Subcutaneous adipose tissue (tissue), 4 donors: ENCODE data around the gene TRAFD1. TPM values are rescaled to one million over a fixed set of nuclear protein-coding genes. Genes with fewer than 3 reads are reported as not detected.

Experiments
- total RNA-seq, 4 donors: library from RNA; depleted of rRNA; stranded (reverse); fragments of >200 nt; gene quantifications; one replicate each; pipeline ENCODE4 v1.1.0, GENCODE V29; 2016
- TF ChIP-seq, protein P1 (sequence below): fragments of 450-650 bp; IDR thresholded peaks from one replicate; pipeline ENCODE4 v1.5.1; 2016; ENCODE audit warnings: low read depth, mild to moderate bottlenecking, control low read depth, antibody characterized with exemption, moderate library complexity

TRAFD1 gene
- total RNA-seq, 4 donors from 2014 or later = 16.8 to 40.6 (median 27.3) TPM

DNA sequence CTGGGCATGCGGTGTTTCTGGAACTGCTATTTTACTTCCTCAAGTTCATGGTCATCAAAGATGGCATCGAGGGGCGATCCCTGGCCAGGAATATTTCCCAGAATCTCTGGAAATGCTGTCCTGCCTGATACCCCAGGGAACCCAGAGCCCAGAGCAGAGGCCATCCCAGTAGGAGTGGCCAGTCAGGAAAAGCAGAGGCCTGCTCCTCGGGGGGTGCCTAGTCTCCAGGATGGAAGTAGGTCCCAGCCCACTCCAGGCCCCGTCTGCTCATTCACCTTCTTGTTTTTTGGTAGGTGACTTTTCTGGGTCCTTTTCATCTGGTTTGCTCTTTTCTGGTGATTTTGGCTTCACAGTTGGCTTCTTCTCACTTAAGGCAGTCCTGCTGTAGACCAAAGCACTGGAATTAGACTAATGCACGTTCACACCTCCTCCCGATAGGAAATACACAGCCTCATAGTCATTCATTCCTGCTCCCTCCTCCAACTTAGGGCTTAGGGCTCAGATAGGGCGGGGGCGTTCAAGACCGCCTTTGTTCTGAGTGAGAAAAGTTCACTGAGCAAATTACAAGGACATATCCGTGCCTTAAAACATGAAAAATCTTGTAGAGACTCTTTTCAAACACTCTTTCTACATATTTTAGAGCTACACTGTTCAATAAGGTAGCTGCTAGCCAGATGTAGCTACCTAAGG lies 51.1 kb downstream of the TRAFD1 start:
- TF ChIP-seq, protein P1, sequence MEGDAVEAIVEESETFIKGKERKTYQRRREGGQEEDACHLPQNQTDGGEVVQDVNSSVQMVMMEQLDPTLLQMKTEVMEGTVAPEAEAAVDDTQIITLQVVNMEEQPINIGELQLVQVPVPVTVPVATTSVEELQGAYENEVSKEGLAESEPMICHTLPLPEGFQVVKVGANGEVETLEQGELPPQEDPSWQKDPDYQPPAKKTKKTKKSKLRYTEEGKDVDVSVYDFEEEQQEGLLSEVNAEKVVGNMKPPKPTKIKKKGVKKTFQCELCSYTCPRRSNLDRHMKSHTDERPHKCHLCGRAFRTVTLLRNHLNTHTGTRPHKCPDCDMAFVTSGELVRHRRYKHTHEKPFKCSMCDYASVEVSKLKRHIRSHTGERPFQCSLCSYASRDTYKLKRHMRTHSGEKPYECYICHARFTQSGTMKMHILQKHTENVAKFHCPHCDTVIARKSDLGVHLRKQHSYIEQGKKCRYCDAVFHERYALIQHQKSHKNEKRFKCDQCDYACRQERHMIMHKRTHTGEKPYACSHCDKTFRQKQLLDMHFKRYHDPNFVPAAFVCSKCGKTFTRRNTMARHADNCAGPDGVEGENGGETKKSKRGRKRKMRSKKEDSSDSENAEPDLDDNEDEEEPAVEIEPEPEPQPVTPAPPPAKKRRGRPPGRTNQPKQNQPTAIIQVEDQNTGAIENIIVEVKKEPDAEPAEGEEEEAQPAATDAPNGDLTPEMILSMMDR = no peak

GRCh38 chr12:112178796-112179195 lies 53.4 kb downstream of the TRAFD1 start:
- TF ChIP-seq, protein P1 = no peak

GRCh38 chr12:112179341-112179740 lies 54.0 kb downstream of the TRAFD1 start:
- TF ChIP-seq, protein P1 = no peak

GRCh38 chr12:112179916-112180315 lies 54.6 kb downstream of the TRAFD1 start:
- TF ChIP-seq, protein P1 = no peak

- TF ChIP-seq, protein P1 = no peak
Measured at GRCh38 chr12:112180422-112180821, 55.1 kb downstream of the TRAFD1 start.

- TF ChIP-seq, protein P1 = no peak
Measured at GRCh38 chr12:112182499-112182898, 57.1 kb downstream of the TRAFD1 start.

DNA sequence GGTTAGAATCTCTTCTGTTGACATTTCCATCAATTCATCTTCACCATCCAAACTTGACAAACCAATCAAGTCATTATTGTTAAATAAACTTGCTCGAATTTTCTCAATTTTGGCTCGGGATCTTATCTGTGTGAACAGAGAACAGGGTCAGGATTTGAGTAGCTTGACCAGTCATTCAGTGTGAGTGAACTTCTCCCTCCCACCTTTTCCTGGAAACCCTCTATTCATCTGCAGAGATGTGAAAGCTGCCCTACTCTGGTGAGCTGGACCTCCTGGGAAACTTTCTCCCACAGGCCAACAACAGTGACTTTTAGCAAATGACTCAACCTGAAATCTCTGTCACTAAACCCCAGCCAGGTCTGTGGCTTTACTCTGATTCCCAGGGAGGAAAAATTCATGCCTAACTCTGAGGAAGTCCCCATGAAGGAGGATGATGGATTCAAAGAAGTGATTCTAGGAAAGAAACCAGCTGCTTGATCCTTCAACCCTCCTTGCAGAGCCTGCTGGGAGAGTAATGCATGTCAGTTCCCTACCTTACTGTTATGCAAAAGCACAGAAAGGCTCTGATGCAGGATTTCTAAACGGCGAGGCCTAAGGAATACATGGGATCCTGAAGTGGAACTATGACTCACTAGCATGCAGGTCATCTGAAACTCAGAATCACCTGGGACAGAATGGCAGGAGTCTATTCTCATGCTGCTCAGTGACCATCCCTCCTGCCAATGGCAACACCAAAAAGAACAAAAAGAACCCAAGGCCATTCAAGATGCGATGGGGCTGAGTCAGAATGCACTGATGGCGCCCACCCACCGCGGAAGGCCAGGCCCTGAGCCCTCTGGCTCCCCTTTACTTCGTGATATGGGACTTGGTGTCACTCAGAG lies 58.0 kb downstream of the TRAFD1 start:
- TF ChIP-seq, protein P1 = no peak
